HG03039 (cell line): Measurements from ENCODE around the gene DPM2.

Experiments
- ATAC-seq: cut with Tn5 transposase; IDR thresholded peaks from one replicate; pipeline ENCODE4 v1.9.1; 2021; ENCODE audit warnings: mild to moderate bottlenecking, moderate library complexity; ENCODE audit not compliant: unreplicated experiment

The DPM2 gene

DNA sequence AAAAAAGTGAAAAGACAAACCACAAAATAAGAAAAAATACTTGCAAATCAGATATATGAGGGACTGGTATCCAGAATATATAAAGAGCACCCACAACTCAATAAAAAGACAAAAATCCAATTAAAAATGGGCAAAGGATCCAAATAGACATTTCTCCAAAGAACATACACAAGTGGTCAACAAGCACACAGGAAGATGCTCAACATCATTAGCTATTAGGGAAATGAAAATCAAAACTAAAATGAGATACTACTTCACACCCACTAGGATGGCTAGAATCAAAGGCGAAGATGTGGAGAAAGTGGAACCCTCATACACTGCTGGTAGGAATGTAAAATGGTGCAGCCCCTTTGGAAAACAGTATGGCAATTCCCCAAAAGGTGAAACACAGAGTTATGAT, 21.1 kb upstream of the DPM2 start:
- no peak for ATAC-seq

DNA sequence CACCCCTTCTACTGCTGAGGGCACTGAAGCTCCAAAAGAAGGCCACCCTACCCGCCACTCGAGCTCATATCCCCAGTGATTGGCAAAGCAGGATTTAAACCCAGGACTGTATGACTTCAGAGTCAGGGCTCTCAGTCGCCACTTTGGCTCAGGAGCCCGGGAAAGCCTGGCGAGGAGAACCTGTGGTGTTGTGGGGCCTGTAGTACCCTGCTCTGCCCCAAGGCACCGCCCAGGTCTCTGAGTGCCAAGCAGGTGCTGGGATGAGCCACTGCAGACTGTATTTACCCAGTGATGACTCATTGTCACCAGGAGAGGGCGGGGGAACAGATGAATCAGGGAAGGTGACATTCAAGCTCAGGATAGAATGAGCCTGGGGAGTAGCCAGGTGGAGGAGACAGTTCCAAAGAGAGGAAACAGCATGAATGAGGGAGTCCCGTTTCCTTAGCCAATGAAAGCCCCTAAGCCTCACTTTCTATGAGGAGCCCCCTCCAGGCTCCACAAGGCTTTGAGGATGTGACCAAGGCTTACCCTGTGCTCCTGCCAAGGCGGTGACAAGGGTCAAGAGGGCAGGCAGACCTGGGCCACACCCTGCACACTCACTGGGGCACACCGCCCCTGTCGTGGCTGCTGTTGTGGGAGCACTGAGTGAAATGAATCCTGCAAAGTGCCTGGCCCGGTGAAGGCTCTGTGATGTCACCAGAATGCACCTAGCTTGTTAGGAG, 17.8 kb upstream of the DPM2 start:
- no peak for ATAC-seq

DNA sequence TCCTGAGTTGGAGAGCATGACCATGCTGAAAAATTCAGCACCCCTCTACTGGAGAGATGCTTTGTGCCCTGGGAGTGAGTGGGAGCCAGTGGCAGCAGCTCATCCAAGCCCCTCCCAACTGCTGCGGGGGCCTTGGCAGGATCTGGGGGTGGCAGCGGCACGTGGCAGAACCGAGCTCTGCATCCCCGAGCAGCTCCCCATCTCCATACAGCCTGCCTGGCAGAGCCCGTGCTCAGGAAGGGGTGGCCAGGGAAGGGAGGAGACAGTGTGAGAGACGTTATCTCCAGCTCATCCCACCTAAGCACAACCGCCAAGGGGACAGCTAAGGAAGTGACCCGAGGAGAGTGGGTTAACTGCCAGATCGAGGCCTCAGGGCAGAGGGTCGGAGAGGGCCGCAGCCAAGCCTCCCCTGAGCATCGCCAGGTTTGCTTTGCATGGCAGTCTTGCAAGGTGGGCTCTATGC, 17.2 kb upstream of the DPM2 start:
- no peak for ATAC-seq

DNA sequence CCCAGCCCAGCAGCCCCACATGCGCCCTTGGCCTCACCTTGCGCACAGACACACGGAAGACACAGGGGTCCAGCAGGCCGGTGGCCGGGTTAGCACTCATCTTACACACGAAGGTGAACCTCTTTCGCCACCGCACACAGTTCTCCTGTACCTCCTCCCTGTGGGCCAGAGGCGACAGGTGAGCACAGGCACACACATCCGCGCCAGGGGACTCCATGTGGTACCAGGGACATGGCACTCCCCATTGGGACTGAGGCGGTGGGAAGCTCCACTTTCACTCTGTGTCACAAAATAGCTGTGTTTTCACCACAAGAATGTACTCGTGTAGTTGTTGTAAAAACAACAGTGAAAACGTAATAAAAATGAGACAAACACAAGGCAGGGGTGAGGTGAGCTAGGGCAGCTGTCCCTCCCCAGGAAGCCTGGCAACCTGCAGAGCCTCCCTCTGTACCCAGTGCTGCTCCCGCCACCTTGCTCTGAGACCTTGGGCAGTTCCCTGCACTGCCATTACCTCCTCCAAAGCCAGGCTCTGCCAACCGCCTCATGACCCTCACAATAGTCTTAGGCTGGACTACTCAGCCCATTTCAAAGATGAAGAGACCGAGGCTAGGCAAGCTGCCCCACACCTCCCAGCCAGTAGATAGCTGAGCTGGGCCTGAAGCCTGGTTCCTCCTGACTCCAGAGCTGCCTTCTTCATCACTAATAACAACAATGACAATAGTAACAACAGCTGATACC, 16.3 kb upstream of the DPM2 start:
- ATAC-seq, result no peak

DNA sequence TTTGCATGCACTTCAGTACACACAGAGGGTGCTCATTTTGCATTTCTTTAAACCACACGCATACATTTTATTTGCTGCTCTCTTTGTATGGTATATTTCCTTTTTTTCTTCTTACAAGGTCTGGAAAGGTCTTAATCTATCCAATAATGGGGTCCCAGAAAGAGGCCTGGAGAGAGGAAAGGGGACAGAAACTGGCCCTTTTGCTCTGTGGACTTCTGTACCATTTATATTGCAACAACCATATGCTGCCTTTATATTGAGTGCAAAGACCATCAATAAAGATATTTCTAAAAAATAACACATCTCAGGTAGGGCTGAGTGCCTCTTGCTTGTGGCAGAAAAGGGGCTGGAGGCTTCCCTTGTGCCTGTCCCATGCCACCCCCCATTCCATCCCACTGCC, 15.5 kb upstream of the DPM2 start:
- ATAC-seq, result no peak

DNA sequence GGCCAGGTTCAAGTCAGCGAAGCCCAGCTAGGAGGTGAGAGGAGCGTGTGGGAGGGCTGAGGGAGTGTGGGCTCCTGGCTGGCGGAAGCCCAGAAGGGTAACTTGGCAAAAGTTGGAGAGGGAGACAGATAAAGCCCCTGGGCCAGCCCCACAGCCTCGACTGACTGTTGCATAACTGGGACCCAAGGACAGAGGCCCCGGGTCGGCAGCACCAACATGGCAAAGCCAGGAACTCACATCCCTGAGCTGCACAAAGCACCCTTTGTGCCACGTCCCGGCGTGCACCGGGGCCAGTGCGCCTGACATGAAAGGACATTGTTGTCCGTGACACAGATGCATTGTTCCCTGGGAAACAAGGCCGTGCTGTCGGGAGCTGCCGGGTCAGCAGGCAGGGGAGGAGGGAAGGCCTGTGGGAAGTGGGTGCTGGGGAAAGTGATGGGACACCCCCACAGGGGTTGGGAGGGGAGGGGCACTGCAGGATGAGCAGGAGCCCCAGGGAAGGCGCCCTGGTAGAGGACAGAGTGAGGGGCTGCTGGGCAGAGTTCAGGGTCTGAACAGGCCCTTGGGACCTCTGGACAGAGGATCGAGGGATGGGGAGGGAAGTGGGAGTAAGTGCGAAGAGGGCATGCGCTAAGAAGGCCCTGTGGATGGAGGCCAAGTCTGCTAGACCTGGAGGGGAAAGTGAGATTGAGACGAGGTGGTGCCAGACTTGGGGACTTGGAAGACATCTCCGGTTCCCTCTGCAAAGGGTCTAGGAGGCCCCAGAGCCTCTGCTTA, 13.0 kb upstream of the DPM2 start:
- no peak for ATAC-seq

DNA sequence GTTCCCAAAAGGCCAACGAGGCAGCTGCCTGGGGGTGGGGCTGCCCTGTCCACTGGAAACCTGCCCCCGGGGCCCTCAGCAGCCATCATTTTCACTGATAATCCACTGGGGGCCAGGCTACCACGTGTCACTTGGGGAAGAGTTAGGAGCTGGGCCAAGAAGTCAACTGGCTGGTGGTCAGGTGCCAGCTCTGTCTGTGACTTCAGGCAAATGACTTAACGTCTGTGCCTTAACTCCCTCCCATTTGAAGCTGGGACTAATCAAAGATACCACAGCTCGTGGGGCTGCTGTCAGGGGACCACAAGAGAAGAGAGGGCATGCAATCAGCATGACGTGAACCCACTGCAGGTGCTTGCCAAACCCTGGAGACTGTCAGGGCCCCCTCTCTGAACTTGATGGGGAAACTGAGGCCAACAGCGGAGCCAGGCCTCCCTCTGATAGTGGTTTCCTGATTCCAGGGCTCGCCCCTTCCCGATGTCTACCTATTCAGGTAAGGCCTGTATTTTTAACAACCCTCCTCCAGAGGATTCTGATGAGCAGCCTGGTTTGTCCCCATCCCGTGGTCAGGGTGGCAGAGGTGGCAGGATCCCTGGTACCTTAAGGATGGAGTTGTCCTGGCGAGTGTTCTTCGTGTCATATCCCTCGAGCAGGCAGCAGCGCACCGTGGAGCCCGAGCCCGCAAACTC, 12.3 kb upstream of the DPM2 start:
- ATAC-seq, result no peak

DNA sequence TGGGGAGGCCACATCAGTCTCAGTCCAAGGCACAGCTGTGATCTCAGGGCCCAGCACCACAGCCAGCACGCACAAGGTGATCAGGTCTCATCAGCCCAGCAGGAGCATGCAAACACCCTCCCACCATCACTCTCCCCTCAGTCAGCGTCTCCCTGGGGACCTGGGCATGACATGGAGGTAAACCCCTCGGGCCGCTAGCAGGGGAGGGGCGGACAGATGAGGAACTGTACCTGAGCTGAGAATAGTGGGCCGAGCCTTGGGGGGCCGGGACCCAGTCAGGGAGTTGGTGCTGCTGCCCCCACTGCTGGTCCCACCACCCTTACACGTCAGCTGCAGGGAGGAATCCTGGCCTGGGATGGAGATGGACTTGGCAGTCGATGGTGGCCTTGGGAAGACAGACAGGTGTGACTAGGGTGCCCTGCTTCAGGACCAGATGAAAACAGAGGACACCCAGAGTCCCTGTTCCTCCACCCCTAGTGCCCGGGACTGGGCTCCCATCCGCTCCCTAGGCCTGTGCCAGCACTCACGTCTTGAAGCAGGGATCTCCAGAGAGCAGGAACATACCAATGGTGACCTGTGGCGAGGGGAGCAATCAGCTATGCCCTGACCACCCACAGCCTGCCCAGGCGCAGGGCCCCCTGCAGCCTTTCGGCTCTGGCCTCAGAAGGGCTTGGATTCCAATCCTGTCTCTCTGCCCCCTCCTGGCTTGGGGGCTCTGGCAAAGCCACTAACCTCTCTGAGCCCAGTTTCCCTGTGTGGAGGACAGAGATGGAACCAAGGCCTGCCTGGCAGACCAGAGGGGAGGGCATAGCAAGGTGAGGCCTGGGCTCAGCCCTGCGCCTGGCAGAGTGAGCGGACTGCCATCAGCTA, 10.4 kb upstream of the DPM2 start:
- ATAC-seq, result no peak

DNA sequence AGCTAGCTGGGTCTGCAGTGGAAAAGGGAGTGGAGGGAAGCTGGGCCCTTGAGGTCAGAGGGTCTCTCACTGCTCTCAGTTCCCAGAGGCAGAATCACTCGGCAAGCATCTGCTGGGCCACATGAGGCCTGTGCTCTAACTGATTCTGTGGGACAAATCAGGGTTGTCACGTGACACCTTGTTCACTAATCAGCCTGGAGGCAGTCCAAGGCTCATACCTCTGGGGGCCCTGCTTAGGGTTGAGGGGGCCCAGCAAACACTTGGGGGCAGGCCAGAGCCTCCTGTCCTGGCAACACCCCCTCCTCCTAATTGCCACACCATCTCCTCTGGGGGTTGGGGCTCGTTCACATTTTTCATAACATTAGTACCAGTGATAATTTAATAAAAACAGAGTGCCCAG, 9.1 kb upstream of the DPM2 start:
- no peak for ATAC-seq

DNA sequence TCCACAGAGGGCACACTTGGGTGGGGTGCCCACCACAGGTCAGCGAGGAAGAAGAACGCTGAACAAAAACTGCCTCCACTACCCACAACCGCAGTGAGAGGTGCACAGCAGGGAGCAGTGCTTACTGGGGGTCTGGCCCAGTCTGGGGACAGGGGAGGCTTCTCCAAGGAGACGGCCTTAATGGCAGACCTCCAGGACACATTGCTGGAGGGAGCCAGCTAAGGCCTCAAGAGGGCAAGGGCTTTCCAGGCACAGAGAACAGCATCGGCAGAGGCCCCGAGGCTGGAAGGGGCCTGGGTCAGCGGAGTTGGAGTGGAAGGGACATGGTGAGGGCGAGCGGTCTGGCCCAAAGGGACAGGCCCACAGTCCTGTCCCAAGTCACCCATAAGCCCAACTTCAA, 8.3 kb upstream of the DPM2 start:
- no peak for ATAC-seq

DNA sequence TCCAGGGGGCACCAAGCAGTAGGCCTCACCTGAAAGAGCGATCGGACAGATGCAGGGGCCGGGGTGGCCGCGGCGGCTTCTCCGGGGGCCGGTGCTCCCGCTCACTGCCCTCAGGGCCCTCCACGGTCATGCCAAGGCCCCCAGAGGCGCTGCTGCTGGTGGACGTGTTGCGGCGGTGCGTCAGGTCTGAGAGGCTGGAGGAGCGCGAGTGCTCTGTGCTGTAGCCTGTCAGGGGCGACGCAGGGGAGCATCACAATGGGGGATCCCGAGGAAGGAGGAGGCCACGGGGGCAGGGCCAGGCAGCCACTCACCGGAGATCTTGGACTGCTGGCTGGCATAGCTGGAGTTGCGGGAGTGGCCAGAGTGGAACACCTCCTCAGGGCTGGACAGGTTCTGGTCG, 7.7 kb upstream of the DPM2 start:
- no peak for ATAC-seq

DNA sequence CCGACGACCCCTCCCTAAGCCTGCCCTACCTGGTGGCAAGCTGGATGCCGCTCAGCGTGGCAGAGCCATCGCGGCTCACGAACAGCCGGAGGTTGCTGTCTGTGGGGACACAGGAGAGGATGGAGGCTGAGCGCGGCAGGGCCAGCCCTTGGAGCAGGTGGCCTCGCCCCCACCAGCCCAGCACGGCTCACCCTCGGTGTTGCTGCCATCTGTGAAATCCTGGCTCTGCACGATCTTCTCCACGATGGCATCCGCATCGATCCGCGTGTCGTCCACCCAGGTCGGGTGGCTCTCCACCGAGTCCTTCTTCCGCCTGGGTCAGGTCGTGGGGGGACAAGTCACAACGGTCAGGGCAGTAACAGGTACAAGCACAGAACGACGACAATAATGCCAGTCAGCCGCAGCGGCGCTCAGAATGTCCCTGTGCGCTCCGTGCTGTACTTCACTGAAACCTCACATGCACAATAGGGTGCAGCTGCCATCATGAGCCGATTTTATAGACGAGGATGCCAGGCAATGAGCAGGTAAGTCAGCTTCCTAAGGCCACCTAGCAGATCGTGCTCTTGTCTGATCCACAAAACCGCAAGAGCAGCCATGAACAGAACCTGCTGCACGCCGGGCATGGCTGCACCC, 7.0 kb upstream of the DPM2 start:
- no peak for ATAC-seq

DNA sequence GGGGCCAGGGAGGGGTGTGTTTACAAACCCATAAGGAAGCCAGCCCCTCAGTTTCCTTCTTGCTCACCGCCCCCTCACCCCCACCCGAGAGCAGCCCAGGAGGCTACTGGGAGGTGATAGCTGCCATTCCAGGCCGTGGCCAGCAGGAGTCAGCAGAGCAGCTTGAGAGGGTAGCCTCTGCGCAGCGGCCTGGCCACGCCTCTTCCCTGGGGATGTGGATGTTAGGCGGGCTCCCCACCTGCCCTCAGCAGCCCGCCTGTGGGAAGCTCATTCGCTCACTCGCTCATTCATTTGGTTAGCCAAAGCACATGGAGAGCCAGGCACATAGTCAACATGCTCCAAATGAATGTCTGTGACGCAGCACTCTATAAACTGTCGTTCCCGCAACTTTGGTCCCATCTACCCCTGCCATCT, 6.1 kb upstream of the DPM2 start:
- ATAC-seq, result no peak

DNA sequence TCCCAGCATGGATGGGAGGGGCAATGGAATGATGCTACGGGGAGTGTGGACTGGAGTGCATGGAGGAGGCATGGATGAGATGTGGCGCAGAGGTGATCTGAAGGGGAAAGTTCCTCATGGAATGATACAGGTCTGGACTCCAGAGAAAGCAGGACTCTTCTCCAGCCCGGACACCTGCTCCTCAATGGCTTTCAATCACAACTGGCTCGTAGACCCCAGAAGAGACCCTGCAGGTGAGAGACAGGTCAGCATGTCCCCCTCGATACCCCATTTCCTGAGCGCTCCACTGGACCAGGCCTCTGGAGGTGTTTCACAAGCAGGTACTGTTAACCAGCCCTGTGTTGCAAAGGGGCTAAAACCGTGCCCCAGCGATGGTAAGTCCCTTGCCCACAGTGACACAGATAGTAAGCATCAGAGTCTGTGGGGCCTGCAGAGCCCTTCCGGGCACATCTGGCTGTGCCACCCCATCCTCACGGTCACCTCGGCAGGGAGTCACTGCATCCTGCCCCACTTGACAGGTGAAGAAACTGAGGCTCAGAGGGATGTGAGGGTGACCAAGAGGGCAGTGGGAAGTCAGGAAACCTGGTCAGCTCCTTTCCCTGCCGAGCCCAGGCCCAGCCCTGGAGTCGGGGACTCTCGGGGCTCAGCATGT, 5.5 kb upstream of the DPM2 start:
- no peak for ATAC-seq

DNA sequence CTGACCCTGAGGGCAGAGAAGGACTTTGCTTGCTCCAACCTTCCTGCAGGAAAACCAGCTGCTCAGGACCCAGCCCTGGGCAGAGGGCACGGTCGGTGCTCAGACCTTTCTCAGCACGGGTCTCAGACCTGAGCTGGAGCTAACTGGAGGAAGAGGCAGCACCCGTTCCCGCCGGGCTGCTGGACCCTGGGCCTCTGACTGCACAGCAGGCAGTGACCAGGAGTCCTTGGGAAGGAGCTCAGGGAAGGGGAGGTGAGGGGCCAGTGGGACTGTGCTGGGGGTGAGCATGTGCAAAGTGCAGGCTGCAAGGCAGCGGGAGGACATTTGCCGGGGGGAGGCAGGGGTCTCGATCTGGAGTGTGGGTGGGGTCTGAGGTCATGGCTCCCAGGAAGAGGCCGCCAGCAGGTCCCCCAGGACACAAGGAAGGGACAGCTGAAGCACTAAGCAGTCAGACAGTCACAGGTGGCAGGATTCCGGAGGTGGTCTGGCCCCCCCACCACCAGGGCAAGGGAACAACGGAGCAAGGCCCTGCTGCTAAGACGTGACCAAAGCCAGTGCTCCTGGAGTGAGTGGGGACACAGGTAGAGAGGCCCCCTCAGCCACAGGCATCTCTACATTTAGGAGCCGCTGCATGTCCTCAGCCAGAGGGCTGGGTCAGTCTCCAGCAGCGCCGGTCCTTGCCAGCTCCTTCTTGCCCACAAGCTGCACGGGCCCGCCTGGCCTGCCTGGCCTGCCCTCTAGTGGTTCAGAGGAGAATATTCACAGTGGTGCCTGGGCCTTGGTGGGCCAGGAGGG, 4.8 kb upstream of the DPM2 start:
- no peak for ATAC-seq

DNA sequence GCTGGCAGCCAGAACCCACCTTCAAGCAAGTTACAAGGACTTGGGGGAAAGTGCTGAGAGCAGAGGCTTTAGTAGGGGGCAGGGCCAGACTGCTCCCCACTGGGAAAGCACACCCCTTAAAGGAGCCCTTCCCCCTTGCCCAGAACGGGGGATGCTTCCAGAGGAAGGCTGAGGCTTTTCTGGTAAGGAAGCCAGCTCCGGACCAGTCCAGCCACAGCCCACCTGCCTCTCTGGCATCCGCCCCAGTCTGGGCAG, 4.2 kb upstream of the DPM2 start:
- no peak for ATAC-seq

DNA sequence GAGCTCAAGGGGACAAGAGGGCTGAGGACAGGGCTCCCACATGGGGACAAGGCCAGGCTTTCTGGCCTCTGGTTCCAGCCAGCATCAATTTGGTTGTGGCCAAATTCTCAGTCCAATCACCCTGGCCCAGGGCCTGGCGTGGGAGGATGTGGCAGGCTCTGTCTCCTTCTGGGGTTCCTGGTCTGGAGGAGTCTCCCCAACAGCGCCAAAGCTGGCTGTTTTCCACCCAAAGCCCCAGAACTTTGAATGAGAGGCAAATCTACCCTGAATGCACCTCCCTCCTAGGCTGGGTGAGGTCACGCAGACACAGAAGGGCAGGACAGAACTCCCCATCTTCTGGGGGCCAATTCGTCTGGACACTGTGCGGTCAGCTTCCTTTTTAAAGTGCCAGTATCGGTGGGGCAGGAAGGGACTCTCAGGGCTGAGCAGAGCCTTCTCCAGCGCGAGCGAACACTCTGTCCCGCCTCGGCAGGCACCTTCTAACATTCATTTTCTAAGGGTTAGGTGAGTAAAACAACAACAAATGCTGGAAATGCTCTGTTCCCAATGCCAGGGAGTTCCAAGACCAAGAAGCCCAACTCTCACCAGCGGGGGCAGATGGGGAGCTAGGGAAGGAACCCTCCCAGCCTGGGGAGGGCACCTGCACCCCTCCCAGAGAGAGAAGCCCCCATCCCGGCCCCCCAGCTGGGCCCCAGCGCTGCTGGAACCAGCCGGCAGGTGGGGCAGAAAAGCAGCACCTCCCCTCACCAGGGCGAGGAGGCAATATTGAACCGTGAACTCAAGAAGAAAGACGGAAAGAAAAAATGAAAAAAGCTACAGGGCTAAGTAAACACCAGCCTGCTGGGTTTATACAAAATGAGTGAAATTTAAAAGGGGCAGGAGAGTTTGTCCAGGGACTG, 3.7 kb upstream of the DPM2 start:
- no peak for ATAC-seq

DNA sequence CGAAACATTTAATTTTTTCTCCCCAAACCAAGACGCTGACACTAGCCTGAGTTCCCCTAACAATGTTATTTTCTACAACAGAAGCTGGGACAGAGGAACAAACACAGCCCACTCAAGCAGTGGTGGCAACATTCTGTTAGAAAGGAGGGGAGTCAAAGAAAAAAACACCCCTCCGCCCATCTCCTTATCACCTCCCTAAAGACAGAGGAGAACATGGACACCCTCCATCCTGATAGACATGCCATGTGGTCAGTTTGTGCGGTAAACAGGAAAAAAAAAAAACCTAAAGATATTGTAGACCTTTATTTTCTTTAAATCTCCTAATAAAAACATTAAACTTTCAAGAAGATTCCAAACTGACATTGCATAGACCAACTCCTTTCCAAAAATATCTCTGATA, 2.9 kb upstream of the DPM2 start:
- ATAC-seq, result no peak
